CD4-positive, alpha-beta T cell treated with Interleukin-21 for 1 hour (primary cell): ENCODE data around the gene MINAR1.
"Not testable (repeated sequence)": the region's sequence is repeated elsewhere in the genome, so short reads cannot be mapped to it uniquely, and the experiment has no call there.

Experiments
- DNase-seq: peaks from one replicate; pipeline ENCODE4 v3.0.0-alpha.2; 2020

Gene MINAR1

GRCh38 chr15:79431636-79432344 is at the start of gene MINAR1:
Gene MINAR1, plus strand, starts transcription at chr15:79432336. Its CDS starts 23,812 bp downstream, at chr15:79456148.
- DNase-seq: no peak

- DNase-seq: no peak
Observed at GRCh38 chr15:79394231-79394630, 37.9 kb upstream of the MINAR1 start.

- DNase-seq: no peak
Observed at GRCh38 chr15:79396850-79397249, 35.3 kb upstream of the MINAR1 start.

GRCh38 chr15:79397269-79397910 is 34.7 kb upstream of the MINAR1 start:
- DNase-seq: no peak

- no peak for DNase-seq
Observed at GRCh38 chr15:79399606-79400005, 32.5 kb upstream of the MINAR1 start.

- DNase-seq: no peak
Observed at GRCh38 chr15:79400650-79401049, 31.5 kb upstream of the MINAR1 start.

- no peak for DNase-seq
Observed at GRCh38 chr15:79401301-79401700, 30.8 kb upstream of the MINAR1 start.

GRCh38 chr15:79402136-79402535 is 30.0 kb upstream of the MINAR1 start:
- no peak for DNase-seq

GRCh38 chr15:79403501-79403900 is 28.6 kb upstream of the MINAR1 start:
- no peak for DNase-seq

GRCh38 chr15:79406210-79406609 is 25.9 kb upstream of the MINAR1 start:
- DNase-seq: no peak

GRCh38 chr15:79408041-79408440 is 24.1 kb upstream of the MINAR1 start:
- DNase-seq: no peak

GRCh38 chr15:79410237-79410636 is 21.9 kb upstream of the MINAR1 start:
- no peak for DNase-seq

- no peak for DNase-seq
Observed at GRCh38 chr15:79412010-79412409, 20.1 kb upstream of the MINAR1 start.

GRCh38 chr15:79412429-79412828 is 19.7 kb upstream of the MINAR1 start:
- no peak for DNase-seq

GRCh38 chr15:79416876-79417275 is 15.3 kb upstream of the MINAR1 start:
- DNase-seq: no peak

- no peak for DNase-seq
Observed at GRCh38 chr15:79418693-79419279, 13.3 kb upstream of the MINAR1 start.

- no peak for DNase-seq
Observed at GRCh38 chr15:79425591-79426295, 6.4 kb upstream of the MINAR1 start.

GRCh38 chr15:79426899-79427298 is 5.2 kb upstream of the MINAR1 start:
- not testable (repeated sequence) for DNase-seq

GRCh38 chr15:79427781-79428598 is 4.1 kb upstream of the MINAR1 start:
- DNase-seq: no peak

- DNase-seq: no peak
Observed at GRCh38 chr15:79430901-79431635, 1.1 kb upstream of the MINAR1 start.

GRCh38 chr15:79432345-79433275 is 474 bp downstream of the MINAR1 start:
- no peak for DNase-seq
